ENCODE measurements around the gene MYT1.

DNA sequence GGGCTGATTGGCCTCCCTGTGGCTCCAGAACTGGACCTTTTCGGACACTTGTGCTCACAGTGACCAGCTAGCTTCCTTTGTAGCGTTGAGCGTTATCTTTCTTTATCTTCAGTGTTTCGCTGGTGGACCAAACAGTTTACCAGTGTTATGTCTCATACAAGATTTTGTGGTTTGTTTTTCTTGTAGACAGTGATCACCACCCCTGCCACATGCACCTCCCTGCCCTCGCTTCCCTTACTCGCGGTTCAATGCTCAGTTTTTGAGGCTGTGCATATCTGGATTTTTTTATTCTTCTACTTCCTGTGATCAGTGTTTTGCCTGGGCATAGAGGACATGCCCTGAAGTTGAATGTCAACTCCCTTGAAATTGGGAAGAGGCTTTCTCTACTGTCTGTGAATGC is 16.4 kb downstream of the MYT1 start:
- TF ChIP-seq, protein P1, sequence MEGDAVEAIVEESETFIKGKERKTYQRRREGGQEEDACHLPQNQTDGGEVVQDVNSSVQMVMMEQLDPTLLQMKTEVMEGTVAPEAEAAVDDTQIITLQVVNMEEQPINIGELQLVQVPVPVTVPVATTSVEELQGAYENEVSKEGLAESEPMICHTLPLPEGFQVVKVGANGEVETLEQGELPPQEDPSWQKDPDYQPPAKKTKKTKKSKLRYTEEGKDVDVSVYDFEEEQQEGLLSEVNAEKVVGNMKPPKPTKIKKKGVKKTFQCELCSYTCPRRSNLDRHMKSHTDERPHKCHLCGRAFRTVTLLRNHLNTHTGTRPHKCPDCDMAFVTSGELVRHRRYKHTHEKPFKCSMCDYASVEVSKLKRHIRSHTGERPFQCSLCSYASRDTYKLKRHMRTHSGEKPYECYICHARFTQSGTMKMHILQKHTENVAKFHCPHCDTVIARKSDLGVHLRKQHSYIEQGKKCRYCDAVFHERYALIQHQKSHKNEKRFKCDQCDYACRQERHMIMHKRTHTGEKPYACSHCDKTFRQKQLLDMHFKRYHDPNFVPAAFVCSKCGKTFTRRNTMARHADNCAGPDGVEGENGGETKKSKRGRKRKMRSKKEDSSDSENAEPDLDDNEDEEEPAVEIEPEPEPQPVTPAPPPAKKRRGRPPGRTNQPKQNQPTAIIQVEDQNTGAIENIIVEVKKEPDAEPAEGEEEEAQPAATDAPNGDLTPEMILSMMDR (IDR thresholded peaks at IDR 0.05) = no peak
- no peak for TF ChIP-seq EP300 (IDR thresholded peaks at IDR 0.05; ENCODE audit: low read depth)
- TF ChIP-seq POLR2AphosphoS5 (IDR thresholded peaks at IDR 0.05) = no peak
